B cell (primary cell): Measurements from ENCODE around the gene CTNS.

Experiments
- CTCF ChIP-seq: fragments of 200-600 bp; IDR thresholded peaks from one replicate; pipeline ENCODE4 v1.8.0; 2022; ENCODE audit warnings: antibody characterized with exemption, mild to moderate bottlenecking
- EZH2 ChIP-seq: IDR thresholded peaks from 2 replicates; pipeline ENCODE4 v1.6.1; 2012; ENCODE audit warnings: borderline replicate concordance, low read depth, mild to moderate bottlenecking, moderate library complexity, low read length; ENCODE audit not compliant: insufficient read depth, poor library complexity, severe bottlenecking

GRCh38 chr17:3647769-3648555 lies 11.4 kb downstream of the CTNS start:
- peak; percentile 39 for TF ChIP-seq CTCF
- no peak for TF ChIP-seq EZH2
